T-helper 2 cell (primary cell): ENCODE data around the gene SERTAD2.

ENCODE experiments used
- DNase-seq, 5 experiments: peaks; one replicate each; pipeline versions ENCODE4 v3.0.0 to v3.0.0-alpha.2; 2012 to 2022

The SERTAD2 gene

GRCh38 chr2:64607381-64608304, 46.1 kb downstream of the SERTAD2 start:
- no peak for DNase-seq

GRCh38 chr2:64606479-64607363, 47.0 kb downstream of the SERTAD2 start:
- DNase-seq: peak; percentile 52 to 99 (median 82)

DNA sequence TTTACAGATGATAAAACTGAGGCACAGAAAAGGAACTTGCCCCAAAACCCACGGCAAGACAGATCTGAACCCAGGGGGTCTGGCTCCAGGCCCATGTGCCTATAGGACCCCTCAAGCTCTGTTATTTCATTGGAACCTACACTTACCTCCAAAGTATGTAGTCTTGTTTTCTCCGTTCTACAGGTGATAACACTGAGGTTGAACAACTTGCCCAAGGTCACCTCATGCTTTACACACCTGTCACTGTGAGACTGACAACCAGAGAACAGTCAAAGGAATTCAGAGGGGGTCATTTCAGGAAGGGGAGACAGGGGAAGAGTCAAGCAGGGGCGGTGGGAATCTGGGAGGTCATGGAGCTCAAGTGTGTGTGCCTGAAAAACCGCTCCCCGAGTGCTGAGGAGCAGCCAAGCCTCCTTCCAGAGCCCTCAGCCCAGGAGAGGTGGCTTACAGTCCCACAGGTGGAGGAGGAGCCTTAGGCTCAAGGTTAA, 47.7 kb downstream of the SERTAD2 start:
- DNase-seq: no peak

DNA sequence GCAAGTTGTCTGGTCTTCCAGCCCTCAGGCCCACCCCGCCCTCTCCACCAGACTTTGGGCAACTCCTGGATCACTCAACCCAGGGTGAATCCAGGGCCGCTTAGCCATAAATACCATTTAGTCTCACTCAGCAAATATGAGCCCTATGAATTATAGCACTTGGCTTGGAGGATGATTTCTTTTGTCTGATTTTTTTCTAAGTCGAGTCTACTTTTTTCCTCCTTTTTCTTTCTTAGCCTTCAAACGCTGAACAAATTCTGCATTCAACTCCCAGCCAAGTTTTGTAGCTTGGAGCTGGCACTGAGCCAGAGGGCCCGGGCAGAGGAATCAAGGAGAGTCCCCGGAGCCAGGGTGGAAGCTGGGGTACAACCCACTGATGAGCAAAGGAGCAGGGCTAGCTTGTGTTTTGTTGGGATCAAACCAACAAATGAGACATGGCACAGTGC, 48.7 kb downstream of the SERTAD2 start:
- no peak for DNase-seq

DNA sequence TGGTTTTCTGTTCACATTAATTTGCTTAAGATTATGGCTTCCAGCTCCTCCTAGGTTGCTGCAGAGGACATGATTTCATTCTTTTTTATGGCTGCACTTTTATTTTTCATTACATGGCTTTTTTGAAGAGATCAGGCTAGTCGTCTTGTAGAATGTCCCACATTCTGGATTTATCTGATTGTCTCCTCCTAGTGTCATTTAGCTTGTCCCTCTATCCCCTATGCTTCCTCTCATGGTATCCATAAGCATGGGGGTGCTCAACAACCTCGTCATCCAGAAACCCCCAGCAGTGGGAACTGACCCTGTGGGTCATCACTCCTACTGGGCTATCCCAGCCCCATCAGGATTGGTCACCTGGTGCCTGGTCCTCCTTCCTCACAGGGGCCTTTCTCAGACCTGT, 49.6 kb downstream of the SERTAD2 start:
- no peak for DNase-seq

GRCh38 chr2:64602436-64602835, 51.3 kb downstream of the SERTAD2 start:
- DNase-seq: no peak

- DNase-seq: no peak
These were observed 51.8 kb downstream of the SERTAD2 start for GRCh38 chr2:64601785-64602391.

GRCh38 chr2:64601034-64601754, 52.5 kb downstream of the SERTAD2 start:
- DNase-seq: no peak

DNA sequence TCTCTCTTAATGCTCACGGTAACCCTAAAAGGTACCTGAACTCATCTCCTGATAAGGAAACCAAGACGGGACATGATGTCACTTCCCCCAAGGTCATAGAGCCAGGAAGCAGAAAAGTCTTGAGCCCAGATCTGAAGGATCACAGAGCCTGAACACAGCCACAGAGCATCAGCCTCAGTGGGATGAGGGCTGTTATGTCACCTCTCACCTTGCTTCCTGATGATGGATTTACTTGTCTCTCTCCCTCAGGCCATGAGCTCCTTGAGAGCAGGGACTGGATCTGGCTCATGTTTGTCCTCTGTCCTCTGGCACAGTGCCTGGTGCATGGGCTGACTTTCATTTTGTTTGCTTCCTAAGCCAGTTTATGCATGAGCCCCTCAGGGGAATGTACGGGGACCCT, 54.2 kb downstream of the SERTAD2 start:
- DNase-seq: peak in 1 of 5 experiments; percentile 43

- DNase-seq: no peak
These were observed 55.5 kb downstream of the SERTAD2 start for GRCh38 chr2:64598226-64598625.

DNA sequence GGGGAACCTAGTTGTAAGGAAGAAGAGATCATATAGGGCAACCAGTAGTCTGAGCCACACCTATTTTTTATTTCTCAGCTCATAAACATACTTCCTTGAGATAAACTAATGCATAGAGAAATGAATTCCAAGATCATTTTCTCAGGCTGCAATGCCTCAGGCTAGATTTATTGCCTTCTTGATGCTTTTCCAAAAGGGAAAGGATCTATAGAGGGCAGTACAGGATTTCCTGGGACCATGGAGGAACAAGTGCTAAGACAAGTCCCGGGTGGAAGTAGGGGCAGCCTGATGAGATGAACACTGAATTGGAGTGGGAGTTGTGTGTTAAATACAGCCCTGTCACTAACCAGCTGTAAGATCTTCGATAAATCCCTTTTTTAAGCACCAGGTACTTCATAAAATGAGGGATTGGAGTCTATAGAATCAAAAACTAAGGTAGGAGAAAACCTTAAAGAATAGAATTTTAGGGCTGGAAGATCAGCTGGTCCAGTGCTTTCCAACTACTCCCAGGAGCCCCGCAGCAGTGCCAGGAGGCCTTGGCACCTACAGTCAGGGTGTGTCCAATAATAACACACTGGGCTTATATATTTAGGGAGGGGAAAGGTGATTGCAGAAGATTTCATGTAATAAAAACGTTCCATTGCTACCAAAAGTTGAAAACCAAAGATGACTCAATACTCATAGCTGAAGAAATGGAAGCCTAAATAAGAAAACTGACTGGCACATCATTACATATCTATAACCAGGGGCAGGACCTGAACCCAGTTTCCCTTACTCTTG, 58.1 kb downstream of the SERTAD2 start:
- DNase-seq: no peak

DNA sequence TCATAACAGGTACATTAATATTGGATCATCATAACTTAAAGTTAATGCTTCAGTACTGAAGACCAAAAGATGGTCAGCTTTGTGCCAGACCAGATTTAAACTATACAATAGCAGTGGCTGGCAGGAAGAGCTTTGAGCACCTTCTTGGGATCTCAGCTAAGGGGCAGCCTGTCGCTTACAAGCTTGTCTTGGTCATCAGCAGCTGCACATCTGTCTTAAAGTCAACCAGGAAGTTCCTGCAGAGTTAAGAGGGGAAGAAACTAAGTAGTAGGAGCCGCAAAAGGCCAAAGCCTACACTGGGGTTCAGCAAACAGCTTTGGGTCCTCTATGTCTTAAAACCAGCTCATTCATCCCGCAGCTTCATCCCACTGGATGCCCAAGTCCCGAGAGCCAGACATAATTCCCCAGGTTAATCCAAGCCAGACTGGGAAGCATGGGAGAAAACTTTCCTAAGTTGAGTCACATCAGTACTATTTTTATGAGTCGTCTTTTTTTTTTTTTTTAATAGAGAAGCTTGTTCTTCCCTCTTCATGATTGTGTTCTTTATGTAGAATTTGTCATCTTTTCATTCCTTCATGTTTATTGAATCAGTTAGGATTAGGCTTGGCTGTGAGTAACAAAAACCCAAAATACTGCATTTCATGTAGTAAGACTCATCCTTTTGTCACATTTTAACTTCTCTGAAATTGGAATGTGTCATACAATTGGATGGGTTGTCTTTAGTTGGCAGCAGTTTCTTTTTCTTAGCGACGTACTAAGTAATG, 59.3 kb downstream of the SERTAD2 start:
- DNase-seq: no peak

DNA sequence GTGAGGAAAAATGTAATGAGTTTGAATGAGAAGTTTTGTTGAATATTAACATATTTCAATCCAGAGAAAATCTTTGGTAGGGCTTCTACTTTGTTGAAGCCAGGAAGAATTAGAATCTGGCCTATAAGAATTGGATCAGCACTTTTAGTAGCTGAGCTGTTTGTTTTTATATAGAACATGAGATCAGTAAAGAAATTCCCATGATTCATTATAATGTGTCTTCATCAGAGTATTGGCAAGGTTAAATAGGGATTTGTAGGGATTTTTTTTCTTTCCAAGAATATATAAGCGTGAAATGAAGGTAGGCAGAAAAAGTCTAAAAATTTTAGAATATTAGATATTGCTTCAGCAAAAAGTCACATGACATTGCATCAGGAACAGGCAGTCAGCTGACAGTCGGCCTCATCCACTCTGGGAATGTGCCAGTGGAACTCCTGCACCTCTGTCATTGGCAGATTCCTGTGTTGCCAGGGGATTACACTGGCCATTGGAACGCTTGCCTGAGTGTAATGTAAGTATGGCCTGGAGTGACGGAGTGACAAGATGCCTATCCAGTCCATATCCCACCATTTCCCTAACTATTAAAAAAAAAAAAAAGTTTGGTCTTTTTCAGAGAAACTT, 60.6 kb downstream of the SERTAD2 start:
- no peak for DNase-seq

- no peak for DNase-seq
These were observed 62.5 kb downstream of the SERTAD2 start for GRCh38 chr2:64591188-64591587.

- DNase-seq: no peak
These were observed 66.2 kb downstream of the SERTAD2 start for GRCh38 chr2:64587561-64587960.

GRCh38 chr2:64586883-64587481, 66.7 kb downstream of the SERTAD2 start:
- DNase-seq: peak in 2 of 5 experiments; percentile 13 to 43

DNA sequence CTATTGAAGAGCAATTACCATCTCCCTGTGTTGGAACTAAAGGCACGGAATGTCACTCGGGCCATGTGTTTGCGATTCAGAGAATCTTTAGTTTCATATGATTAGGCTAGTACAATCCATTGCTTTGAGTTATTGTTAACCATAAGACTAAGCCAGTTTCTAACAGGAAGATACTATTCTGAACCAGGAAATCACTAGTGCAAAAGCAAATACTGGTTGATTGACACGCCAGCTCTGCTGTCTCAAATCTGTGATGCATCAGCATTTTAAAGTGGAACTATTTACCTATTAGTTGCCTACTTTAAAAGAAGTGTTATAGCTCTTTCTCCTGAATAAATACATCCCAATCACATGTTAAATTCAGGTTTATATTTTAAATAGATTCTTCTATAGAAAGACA, 67.7 kb downstream of the SERTAD2 start:
- no peak for DNase-seq

DNA sequence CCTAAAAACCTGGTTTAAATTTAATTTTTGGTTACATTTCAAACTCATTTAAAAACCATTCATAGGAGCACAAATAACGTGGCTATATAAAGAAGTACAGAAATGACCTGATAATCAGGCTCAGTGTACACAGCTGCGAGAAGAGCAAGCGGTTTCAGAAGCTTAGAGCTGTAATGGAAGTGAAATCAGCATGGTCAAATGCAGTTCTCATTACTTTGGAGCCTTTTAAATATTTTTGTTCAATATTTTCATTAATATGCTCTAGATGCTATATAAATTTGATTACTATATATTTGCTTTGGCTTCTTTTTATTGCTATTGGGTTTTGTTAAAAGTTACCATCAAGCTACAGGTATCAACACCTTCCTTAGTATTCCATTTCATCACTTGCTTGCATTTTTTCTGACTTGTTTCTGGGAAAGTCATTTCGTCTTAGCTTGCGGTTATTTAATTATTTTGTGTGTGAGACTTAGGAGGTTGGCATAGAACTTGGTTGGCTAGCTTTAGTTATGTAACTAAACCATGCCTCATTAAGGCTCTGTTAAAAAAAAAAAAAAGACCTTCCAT, 70.9 kb downstream of the SERTAD2 start:
- no peak for DNase-seq
